Activated naive CD4-positive, alpha-beta T cell treated with anti-CD3 and anti-CD28 coated beads, Interleukin-2, amount 50 U/mL, for 72 hours (primary cell): ENCODE results near the gene HRH2. TPM values are rescaled to one million over a fixed set of nuclear protein-coding genes. Genes with fewer than 3 reads are reported as not detected.
"Not testable (repeated sequence)": the region's sequence is repeated elsewhere in the genome, so short reads cannot be mapped to it uniquely, and the experiment has no call there.

Experiments used
- ATAC-seq, 2 donors: fragments of 150-1000 bp; cut with Tn5 transposase; 2 replicates each; pipeline ENCODE4 v1.10.0; 2021; ENCODE audit warnings: mild to moderate bottlenecking in 2 of 2, moderate library complexity in 2 of 2
- DNase-seq, 2 donors: peaks; one replicate each; pipeline ENCODE4 v3.0.0; 2021 to 2022; ENCODE audit warnings: low spot score in 2 of 2
- H3K27ac Mint-ChIP-seq, 2 donors: one replicate each; pipeline ENCODE4 v1.8.0; 2022; ENCODE audit warnings: mild to moderate bottlenecking in 2 of 2, mixed read lengths in 2 of 2
- H3K36me3 Mint-ChIP-seq, 2 donors: one replicate each; pipeline ENCODE4 v1.8.0; 2022; ENCODE audit warnings: mixed read lengths in 2 of 2
- H3K9me3 Mint-ChIP-seq, 2 donors: one replicate each; pipeline ENCODE4 v1.8.0; 2022; ENCODE audit warnings: mixed read lengths in 2 of 2
- total RNA-seq, 2 donors: library from RNA; stranded (reverse); gene quantifications; one replicate each; pipeline ENCODE4 v1.2.3, GENCODE V29; 2022

The HRH2 gene
- total RNA-seq, 2 donors from 2014 or later, result 13.7 to 28.8 TPM

DNA sequence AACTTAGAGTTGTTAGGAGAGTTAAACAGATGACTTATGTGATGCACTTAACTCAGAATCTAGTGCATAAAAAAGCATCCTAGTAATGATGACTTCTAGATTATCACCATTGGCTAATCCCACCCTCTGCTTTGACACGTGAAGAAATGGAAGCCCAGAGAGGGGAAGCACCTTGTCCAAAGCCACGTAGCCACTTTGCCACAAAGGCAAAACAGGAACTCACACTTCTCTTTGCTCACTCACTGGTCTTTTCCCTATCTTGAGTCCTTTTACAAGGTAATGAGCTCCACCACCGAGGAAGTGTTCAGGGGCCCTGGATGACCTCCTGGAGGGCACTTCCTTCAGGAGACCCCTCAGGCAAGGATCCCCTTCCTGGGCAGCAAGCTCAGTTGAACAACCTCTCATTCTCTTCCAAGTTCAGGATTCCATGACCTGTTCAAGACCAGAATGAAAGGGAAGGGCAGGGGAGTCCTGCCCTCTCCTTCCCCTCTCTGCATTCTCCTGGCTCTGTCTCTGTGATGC lies 89.7 kb downstream of the HRH2 start:
- peak in 1 of 2 donors; percentile 68 for ATAC-seq
- no peak overlapping the region for H3K27ac Mint-ChIP-seq
- no peaks in the 10 kb centered on the region for H3K9me3 Mint-ChIP-seq
- no peak for DNase-seq
- H3K36me3 Mint-ChIP-seq, result no peaks in the 10 kb centered on the region

DNA sequence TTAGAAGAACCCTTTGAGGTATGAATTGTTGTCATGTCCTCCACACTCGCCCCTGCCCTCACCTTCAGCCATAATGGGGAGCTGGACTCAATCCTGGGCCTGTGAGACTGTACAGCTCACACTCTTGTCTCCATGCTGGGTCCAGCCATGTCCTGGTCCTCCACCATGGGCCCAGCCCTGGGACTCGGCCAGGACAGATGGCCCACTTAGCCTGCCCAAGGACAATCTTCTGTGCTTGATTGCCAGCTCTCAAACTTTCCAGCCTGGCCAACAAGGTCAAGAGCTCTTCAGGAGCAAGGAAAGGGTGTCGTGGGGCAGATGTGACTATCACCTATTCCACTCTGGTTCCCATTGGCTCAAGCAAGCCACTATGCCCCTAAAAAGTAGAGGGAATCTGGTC lies 90.8 kb downstream of the HRH2 start:
- H3K36me3 Mint-ChIP-seq, result no peaks in the 10 kb centered on the region

DNA sequence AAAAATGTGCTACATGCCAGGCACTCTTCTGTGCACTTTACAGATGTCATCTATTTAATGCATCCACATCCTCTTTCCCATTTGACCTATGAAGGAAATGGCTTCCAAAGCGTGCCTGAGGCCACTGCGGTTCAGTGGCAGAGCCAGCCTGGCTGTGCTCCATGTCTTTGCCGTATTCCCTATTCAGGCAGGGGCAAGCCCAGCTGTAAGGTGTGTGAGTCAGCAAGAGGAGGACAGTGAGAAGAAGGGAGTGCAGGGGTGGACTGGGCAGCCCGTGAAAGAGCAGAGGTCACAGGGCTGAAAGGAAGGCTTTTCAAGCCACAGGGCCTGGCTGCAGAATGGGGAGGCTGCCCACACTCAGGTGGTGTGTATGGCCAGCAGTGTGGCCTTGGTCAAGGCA lies 91.7 kb downstream of the HRH2 start:
- Mint-ChIP-seq H3K36me3 (no peaks in the 10 kb centered on the region), H3K9me3 (no peaks in the 10 kb centered on the region), H3K27ac (no peak overlapping the region)
- DNase-seq (peak in 1 of 2 donors; percentile 34), ATAC-seq (no peak)

More for the DNA sequence above, 90.8 kb downstream of the HRH2 start:
- H3K9me3 Mint-ChIP-seq, result no peaks in the 10 kb centered on the region
- no peak overlapping the region for H3K27ac Mint-ChIP-seq
- peak in 1 of 2 donors; percentile 7 for DNase-seq
- ATAC-seq, result no peak

DNA sequence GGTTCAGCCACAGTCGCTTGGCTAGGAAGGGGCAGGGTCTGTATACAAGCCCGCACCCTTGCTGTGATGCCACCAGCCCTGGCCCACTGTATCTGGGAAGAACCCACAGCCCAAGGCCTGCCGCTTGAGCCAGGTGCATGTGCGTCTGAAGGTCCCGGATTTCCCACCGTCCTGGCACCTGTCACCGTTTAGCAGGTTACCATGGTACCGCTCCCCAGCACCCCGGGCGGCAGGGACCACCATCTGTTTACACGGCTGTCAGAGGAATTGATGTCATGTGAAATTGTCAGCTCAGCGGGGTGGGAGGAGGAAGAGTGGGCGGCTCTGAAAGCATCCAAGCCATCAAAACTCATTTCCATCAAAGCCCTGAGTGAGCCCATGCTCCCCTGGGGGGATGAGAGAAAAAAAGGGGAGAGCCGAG lies 92.7 kb downstream of the HRH2 start:
- Mint-ChIP-seq H3K9me3 (no peaks in the 10 kb centered on the region), H3K27ac (no peak overlapping the region), H3K36me3 (peaks cover 0 to 6% of the 10 kb centered on the region in 2 donors)
- ATAC-seq (no peak), DNase-seq (no peak)

DNA sequence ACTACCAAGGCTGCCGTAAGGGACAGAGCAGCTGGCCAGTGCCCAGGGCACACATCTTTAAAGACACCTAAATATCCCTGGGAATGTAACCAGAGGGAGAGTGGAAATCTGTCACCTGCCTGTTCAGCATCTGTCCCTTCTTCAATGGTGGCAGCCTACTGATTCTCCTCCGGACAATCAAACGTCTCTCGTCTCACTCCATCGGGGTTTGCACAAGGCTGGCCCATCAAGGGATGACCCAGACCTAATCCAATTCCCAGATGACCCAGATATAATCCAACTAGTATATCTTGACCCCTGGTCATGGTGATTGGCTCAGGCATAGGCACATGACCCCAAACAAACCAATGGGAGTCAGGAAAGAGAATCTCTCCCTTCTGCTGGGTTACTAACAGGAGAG lies 93.5 kb downstream of the HRH2 start:
- peak in 1 of 2 donors; percentile 6 for DNase-seq
- ATAC-seq, result no peak
- peaks cover 0 to 6% of the 10 kb centered on the region in 2 donors for H3K36me3 Mint-ChIP-seq
- H3K27ac Mint-ChIP-seq, result no peak overlapping the region
- H3K9me3 Mint-ChIP-seq, result no peaks in the 10 kb centered on the region

DNA sequence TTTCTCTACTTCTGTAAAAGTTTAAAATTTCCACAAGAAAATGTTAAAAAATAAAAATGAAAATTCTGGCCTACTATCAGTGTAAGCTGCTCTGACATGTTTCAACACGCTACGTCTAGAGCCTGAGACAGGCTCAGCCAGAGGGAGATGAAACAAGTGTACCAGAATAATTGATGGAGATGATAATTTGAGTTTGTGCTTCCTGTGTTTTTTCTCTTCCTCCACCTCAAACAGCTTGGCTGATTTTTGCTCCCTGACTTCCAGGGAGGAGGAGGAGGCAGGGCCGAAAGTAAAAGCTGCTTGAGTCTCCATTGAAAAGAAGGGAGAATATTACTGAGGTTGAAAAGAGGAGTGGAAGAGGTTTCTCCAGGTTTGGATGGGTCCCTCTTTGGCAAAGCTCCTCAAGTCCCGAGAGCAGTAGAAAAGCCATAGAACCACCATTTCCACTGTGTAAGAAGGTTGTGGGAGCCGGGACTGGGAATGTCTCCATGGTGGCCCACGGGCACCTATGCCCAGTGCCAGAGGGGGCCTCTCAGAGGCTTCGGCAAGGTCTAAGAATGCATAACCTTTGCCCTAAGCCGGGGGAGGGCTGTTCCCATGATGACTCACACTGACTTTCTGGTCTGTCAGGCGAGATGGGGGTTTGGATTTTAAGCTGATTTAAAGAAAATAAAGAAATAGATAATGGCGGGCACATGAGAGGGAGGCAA lies 95.1 kb downstream of the HRH2 start:
- H3K27ac Mint-ChIP-seq, result no peak overlapping the region
- DNase-seq, result peak in 1 of 2 donors; percentile 3
- no peaks in the 10 kb centered on the region for H3K9me3 Mint-ChIP-seq
- peaks cover 0 to 6% of the 10 kb centered on the region in 2 donors for H3K36me3 Mint-ChIP-seq
- ATAC-seq, result no peak

DNA sequence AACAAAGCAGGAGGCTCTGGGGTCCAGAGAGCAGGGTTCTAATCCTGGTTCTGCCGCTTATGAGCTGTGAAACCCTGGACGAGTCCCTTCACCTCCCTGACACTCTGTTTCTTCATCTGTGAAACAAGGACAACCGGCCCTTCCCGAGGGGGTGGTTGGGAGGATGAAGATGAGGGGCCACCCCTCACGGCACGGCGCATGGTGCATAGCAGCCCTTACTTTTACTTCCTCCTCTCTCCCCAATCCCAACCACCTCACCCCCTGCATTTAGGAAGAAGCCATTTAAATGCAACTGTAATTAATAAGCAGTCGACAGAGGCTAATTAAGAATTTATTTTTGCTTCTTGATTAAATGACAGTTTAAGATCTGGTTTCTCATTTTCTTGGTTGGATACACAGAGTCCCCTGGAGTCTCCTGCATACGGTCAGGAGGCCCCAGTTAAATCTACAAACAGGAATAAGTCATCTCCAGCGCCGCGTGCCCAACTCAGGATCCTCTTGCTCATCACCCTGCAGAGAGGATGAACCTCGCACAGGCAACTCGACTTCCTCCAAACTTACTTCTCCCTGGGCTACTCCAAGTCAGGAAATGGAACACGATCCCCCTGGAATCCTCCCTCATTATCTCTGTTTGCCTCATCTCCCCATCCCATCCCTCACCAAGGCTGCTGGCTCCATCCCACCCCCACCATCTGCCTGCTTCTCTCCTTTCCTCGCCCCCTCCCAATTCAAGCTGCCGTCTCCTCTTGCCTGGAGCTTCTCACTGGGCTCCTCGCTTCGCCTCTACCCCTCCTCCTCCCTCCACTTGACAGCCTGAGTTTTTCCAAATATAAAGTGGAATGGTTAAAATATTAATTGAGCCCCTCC lies 95.9 kb downstream of the HRH2 start:
- peaks cover 0 to 6% of the 10 kb centered on the region in 2 donors for H3K36me3 Mint-ChIP-seq
- no peak overlapping the region for H3K27ac Mint-ChIP-seq
- ATAC-seq, result no peak
- no peaks in the 10 kb centered on the region for H3K9me3 Mint-ChIP-seq
- no peak for DNase-seq

DNA sequence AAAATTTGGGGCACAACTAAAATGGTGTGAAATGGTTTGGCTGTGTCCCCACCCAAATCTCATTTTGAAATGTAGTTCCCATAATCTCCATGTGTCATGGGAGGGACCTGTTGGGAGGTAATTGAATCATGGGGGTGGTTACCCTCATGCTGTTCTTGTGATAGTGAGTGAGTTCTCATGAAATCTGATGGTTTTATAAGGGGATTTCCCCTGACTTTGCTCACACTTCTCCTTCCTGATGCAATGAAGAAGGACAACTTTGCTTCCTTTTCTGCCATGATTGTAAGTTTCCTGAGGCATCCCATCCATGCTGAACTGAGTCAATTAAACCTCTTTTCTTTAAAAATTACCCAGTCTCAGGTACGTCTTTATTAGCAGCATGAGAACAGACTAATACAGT lies 102.1 kb downstream of the HRH2 start:
- H3K9me3 Mint-ChIP-seq, result peaks cover 6 to 13% of the 10 kb centered on the region in 2 donors
- DNase-seq, H3K27ac Mint-ChIP-seq: not testable (repeated sequence)
- peak in 1 of 2 donors; percentile 66 for ATAC-seq
- peaks cover 8 to 13% of the 10 kb centered on the region in 2 donors for H3K36me3 Mint-ChIP-seq

Other genes starting within 250 kb of the HRH2 start
- not detected for gene DRD1, start 213.9 kb upstream of the HRH2 start, total RNA-seq
- gene SFXN1, start 179.5 kb upstream of the HRH2 start, total RNA-seq, result 100 to 1,000 TPM; 320 to 351 TPM
- gene CPLX2, start 213.5 kb downstream of the HRH2 start, total RNA-seq, result not detected